WTC11 (cell line): ENCODE results near the gene WNT5B. TPM values are rescaled to one million over a fixed set of nuclear protein-coding genes. Genes with fewer than 3 reads are reported as not detected.
A peak's percentile ranks its signal among the peaks of the same experiment; 100 is the strongest.

Source experiments
- ATAC-seq: fragments of 200-7000 bp; cut with Tn5 transposase; 2 replicates; pipeline ENCODE4 v1.10.0; 2021; ENCODE audit warnings: mild to moderate bottlenecking, moderate library complexity
- CTCF ChIA-PET: fragments of 300-600 bp; sonication (Branson Sonifier 250); formaldehyde crosslinking; loops from one replicate; lab custom pipeline; 2021; ENCODE audit warnings: antibody characterized with exemption; lab: Charles Lee
- POLR2A ChIA-PET: fragments of 350-600 bp; sonication (Branson Sonifier 250); formaldehyde crosslinking; loops from one replicate; lab custom pipeline; 2021; ENCODE audit warnings: antibody characterized with exemption; lab: Charles Lee
- DNase-seq: peaks from one replicate; pipeline ENCODE4 v3.0.0; 2021; ENCODE audit warnings: low spot score
- H3K27ac Mint-ChIP-seq: 2 replicates; pipeline ENCODE4 v1.8.0; 2021; ENCODE audit warnings: mixed read lengths
- H3K27me3 Mint-ChIP-seq: 2 replicates; pipeline ENCODE4 v1.8.0; 2021; ENCODE audit warnings: low read depth, mild to moderate bottlenecking, moderate library complexity, mixed read lengths
- H3K36me3 Mint-ChIP-seq: 2 replicates; pipeline ENCODE4 v1.8.0; 2021; ENCODE audit warnings: mixed read lengths
- H3K4me1 Mint-ChIP-seq: 2 replicates; pipeline ENCODE4 v1.8.0; 2022; ENCODE audit warnings: mixed read lengths
- H3K4me3 Mint-ChIP-seq: 2 replicates; pipeline ENCODE4 v1.8.0; 2021; ENCODE audit warnings: mild to moderate bottlenecking, moderate library complexity, mixed read lengths
- H3K9me3 Mint-ChIP-seq: 2 replicates; pipeline ENCODE4 v1.8.0; 2021; ENCODE audit warnings: mixed read lengths
- CREM ChIP-seq: sonication (generic); formaldehyde crosslinking; IDR thresholded peaks from 2 replicates; pipeline ENCODE4 v1.8.1; 2022; ENCODE audit warnings: mild to moderate bottlenecking, missing genetic modification reagents, moderate library complexity
- EMX1 ChIP-seq: fragments of 250-450 bp; sonication (Bioruptor Pico); IDR thresholded peaks from 2 replicates; pipeline ENCODE4 v1.8.0; 2021; ENCODE audit warnings: mild to moderate bottlenecking
- ETV6 ChIP-seq: sonication (generic); formaldehyde crosslinking; IDR thresholded peaks from 2 replicates; pipeline ENCODE4 v1.8.1; 2022; ENCODE audit warnings: mild to moderate bottlenecking, missing genetic modification reagents
- FOXP1 ChIP-seq: sonication (generic); formaldehyde crosslinking; IDR thresholded peaks from 2 replicates; pipeline ENCODE4 v1.8.0; 2022; ENCODE audit warnings: missing genetic modification reagents, mild to moderate bottlenecking, moderate library complexity, borderline replicate concordance
- GTF2I ChIP-seq: fragments of 250-450 bp; sonication (Bioruptor Pico); conservative IDR thresholded peaks from 2 replicates; pipeline ENCODE4 v1.4.0; 2021; ENCODE audit warnings: mild to moderate bottlenecking
- HMGA2 ChIP-seq: fragments of 250-450 bp; sonication (Bioruptor Pico); IDR thresholded peaks from 2 replicates; pipeline ENCODE4 v1.4.0; 2021; ENCODE audit warnings: mild to moderate bottlenecking, moderate library complexity
- MXD4 ChIP-seq: fragments of 250-450 bp; sonication (Bioruptor Pico); IDR thresholded peaks from 2 replicates; pipeline ENCODE4 v1.8.0; 2021; ENCODE audit warnings: mild to moderate bottlenecking, moderate library complexity, borderline replicate concordance
- NR2C2 ChIP-seq: sonication (generic); formaldehyde crosslinking; IDR thresholded peaks from 2 replicates; pipeline ENCODE4 v1.8.0; 2022; ENCODE audit warnings: mild to moderate bottlenecking, missing genetic modification reagents
- SMAD3 ChIP-seq: sonication (generic); formaldehyde crosslinking; IDR thresholded peaks from 2 replicates; pipeline ENCODE4 v1.8.0; 2022; ENCODE audit warnings: missing genetic modification reagents, mild to moderate bottlenecking, borderline replicate concordance
- SP1 ChIP-seq: sonication (generic); formaldehyde crosslinking; conservative IDR thresholded peaks from 2 replicates; pipeline ENCODE4 v1.8.1; 2022; ENCODE audit warnings: missing genetic modification reagents
- ZNF121 ChIP-seq: sonication (generic); formaldehyde crosslinking; IDR thresholded peaks from 2 replicates; pipeline ENCODE4 v1.8.0; 2023; ENCODE audit warnings: missing genetic modification reagents
- ZNF232 ChIP-seq: sonication (generic); formaldehyde crosslinking; IDR thresholded peaks from 2 replicates; pipeline ENCODE4 v1.8.0; 2022; ENCODE audit warnings: mild to moderate bottlenecking, missing genetic modification reagents
- total RNA-seq: library from RNA; stranded (reverse); gene quantifications from 3 replicates; pipeline ENCODE4 v1.2.3, GENCODE V29; 2021
- TF ChIP-seq, protein P1 (sequence below): sonication (generic); formaldehyde crosslinking; IDR thresholded peaks from 2 replicates; pipeline ENCODE4 v1.8.1; 2023; ENCODE audit warnings: mild to moderate bottlenecking, missing genetic modification reagents, borderline replicate concordance
- TF ChIP-seq, protein P2 (sequence below): sonication (generic); formaldehyde crosslinking; IDR thresholded peaks from 2 replicates; pipeline ENCODE4 v1.8.0; 2023; ENCODE audit warnings: missing genetic modification reagents, mild to moderate bottlenecking, borderline replicate concordance
- TF ChIP-seq, protein P3 (sequence below): sonication (generic); formaldehyde crosslinking; IDR thresholded peaks from 2 replicates; pipeline ENCODE4 v1.8.0; 2023; ENCODE audit warnings: mild to moderate bottlenecking, missing genetic modification reagents
- TF ChIP-seq, protein P4 (sequence below): sonication (generic); formaldehyde crosslinking; IDR thresholded peaks from 2 replicates; pipeline ENCODE4 v1.8.1; 2022; ENCODE audit warnings: low read depth, missing genetic modification reagents, borderline replicate concordance
- TF ChIP-seq, protein P5 (sequence below): sonication (generic); formaldehyde crosslinking; IDR thresholded peaks from 2 replicates; pipeline ENCODE4 v1.8.1; 2022; ENCODE audit warnings: mild to moderate bottlenecking, missing genetic modification reagents, moderate library complexity, borderline replicate concordance
- TF ChIP-seq, protein P6 (sequence below): fragments of 250-450 bp; sonication (Bioruptor Pico); IDR thresholded peaks from 2 replicates; pipeline ENCODE4 v2.1.2; 2022; ENCODE audit warnings: mild to moderate bottlenecking, moderate library complexity
- TF ChIP-seq, protein P7 (sequence below): sonication (generic); formaldehyde crosslinking; conservative IDR thresholded peaks from 2 replicates; pipeline ENCODE4 v1.8.1; 2023; ENCODE audit warnings: mild to moderate bottlenecking, low read depth, missing genetic modification reagents, moderate library complexity

WNT5B gene
- total RNA-seq, 1 experiment from 2014 or later = 4.5 TPM

DNA sequence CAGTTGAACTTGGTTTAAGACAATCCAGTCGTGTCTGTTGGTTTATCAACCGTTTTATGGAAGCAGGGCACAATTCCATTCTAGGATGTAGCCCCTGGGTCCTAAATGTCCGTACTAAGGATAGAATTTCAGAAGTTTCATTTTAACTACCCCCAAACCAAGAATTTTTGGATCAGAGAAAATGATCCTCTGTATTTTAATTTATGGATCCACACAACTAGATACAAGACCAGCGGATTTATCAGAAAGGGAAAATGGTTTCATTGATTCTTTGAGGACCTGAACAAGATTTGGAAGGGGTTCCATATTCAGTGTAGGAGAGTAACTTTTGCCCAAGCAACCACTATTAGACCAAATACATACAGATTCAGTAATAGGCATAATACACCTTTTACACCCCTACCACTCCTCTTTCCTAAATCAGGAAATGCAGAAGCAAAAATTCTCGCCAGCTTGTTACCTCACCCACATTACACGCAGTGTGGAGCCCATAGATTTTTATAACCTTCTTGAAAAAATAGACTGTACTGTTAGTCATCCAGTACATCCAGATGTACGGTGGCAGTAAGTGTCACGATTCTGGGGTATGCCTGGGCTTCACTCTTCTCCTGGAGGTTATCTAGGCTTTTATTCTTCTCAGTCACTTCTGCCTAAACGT is 33.2 kb upstream of the WNT5B start:
- ATAC-seq (no peak), DNase-seq (no peak)
- Mint-ChIP-seq H3K27me3 (peaks cover 44% of the 10 kb centered on the region), H3K36me3 (no peaks in the 10 kb centered on the region), H3K4me3 (peak overlapping the region; percentile 86), H3K27ac (no peak overlapping the region), H3K4me1 (peaks cover 37% of the 10 kb centered on the region), H3K9me3 (no peaks in the 10 kb centered on the region)
- POLR2A ChIA-PET = interaction anchor here (0.5 kb wide), 1 partner anchor 8 kb away, joined by 3 read pairs; no protein-coding TSS in a partner anchor
- CTCF ChIA-PET = interaction anchor here (1.2 kb wide), 1 partner anchor 478 kb away, joined by 4 read pairs; no protein-coding TSS in a partner anchor
- TF ChIP-seq, protein P1, sequence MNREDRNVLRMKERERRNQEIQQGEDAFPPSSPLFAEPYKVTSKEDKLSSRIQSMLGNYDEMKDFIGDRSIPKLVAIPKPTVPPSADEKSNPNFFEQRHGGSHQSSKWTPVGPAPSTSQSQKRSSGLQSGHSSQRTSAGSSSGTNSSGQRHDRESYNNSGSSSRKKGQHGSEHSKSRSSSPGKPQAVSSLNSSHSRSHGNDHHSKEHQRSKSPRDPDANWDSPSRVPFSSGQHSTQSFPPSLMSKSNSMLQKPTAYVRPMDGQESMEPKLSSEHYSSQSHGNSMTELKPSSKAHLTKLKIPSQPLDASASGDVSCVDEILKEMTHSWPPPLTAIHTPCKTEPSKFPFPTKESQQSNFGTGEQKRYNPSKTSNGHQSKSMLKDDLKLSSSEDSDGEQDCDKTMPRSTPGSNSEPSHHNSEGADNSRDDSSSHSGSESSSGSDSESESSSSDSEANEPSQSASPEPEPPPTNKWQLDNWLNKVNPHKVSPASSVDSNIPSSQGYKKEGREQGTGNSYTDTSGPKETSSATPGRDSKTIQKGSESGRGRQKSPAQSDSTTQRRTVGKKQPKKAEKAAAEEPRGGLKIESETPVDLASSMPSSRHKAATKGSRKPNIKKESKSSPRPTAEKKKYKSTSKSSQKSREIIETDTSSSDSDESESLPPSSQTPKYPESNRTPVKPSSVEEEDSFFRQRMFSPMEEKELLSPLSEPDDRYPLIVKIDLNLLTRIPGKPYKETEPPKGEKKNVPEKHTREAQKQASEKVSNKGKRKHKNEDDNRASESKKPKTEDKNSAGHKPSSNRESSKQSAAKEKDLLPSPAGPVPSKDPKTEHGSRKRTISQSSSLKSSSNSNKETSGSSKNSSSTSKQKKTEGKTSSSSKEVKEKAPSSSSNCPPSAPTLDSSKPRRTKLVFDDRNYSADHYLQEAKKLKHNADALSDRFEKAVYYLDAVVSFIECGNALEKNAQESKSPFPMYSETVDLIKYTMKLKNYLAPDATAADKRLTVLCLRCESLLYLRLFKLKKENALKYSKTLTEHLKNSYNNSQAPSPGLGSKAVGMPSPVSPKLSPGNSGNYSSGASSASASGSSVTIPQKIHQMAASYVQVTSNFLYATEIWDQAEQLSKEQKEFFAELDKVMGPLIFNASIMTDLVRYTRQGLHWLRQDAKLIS (CRISPR knock-in tag) = no peak
- TF ChIP-seq SP1 (CRISPR knock-in tag) = no peak
- TF ChIP-seq, protein P2, sequence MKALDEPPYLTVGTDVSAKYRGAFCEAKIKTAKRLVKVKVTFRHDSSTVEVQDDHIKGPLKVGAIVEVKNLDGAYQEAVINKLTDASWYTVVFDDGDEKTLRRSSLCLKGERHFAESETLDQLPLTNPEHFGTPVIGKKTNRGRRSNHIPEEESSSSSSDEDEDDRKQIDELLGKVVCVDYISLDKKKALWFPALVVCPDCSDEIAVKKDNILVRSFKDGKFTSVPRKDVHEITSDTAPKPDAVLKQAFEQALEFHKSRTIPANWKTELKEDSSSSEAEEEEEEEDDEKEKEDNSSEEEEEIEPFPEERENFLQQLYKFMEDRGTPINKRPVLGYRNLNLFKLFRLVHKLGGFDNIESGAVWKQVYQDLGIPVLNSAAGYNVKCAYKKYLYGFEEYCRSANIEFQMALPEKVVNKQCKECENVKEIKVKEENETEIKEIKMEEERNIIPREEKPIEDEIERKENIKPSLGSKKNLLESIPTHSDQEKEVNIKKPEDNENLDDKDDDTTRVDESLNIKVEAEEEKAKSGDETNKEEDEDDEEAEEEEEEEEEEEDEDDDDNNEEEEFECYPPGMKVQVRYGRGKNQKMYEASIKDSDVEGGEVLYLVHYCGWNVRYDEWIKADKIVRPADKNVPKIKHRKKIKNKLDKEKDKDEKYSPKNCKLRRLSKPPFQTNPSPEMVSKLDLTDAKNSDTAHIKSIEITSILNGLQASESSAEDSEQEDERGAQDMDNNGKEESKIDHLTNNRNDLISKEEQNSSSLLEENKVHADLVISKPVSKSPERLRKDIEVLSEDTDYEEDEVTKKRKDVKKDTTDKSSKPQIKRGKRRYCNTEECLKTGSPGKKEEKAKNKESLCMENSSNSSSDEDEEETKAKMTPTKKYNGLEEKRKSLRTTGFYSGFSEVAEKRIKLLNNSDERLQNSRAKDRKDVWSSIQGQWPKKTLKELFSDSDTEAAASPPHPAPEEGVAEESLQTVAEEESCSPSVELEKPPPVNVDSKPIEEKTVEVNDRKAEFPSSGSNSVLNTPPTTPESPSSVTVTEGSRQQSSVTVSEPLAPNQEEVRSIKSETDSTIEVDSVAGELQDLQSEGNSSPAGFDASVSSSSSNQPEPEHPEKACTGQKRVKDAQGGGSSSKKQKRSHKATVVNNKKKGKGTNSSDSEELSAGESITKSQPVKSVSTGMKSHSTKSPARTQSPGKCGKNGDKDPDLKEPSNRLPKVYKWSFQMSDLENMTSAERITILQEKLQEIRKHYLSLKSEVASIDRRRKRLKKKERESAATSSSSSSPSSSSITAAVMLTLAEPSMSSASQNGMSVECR (CRISPR knock-in tag) = no peak
- no peak for TF ChIP-seq FOXP1
- no peak for TF ChIP-seq HMGA2
- TF ChIP-seq, protein P3, sequence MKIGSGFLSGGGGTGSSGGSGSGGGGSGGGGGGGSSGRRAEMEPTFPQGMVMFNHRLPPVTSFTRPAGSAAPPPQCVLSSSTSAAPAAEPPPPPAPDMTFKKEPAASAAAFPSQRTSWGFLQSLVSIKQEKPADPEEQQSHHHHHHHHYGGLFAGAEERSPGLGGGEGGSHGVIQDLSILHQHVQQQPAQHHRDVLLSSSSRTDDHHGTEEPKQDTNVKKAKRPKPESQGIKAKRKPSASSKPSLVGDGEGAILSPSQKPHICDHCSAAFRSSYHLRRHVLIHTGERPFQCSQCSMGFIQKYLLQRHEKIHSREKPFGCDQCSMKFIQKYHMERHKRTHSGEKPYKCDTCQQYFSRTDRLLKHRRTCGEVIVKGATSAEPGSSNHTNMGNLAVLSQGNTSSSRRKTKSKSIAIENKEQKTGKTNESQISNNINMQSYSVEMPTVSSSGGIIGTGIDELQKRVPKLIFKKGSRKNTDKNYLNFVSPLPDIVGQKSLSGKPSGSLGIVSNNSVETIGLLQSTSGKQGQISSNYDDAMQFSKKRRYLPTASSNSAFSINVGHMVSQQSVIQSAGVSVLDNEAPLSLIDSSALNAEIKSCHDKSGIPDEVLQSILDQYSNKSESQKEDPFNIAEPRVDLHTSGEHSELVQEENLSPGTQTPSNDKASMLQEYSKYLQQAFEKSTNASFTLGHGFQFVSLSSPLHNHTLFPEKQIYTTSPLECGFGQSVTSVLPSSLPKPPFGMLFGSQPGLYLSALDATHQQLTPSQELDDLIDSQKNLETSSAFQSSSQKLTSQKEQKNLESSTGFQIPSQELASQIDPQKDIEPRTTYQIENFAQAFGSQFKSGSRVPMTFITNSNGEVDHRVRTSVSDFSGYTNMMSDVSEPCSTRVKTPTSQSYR (CRISPR knock-in tag) = no peak
- no peak for TF ChIP-seq ZNF121 (CRISPR knock-in tag)
- TF ChIP-seq, protein P4, sequence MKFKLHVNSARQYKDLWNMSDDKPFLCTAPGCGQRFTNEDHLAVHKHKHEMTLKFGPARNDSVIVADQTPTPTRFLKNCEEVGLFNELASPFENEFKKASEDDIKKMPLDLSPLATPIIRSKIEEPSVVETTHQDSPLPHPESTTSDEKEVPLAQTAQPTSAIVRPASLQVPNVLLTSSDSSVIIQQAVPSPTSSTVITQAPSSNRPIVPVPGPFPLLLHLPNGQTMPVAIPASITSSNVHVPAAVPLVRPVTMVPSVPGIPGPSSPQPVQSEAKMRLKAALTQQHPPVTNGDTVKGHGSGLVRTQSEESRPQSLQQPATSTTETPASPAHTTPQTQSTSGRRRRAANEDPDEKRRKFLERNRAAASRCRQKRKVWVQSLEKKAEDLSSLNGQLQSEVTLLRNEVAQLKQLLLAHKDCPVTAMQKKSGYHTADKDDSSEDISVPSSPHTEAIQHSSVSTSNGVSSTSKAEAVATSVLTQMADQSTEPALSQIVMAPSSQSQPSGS (CRISPR knock-in tag) = no peak
- TF ChIP-seq SMAD3 (CRISPR knock-in tag) = no peak
- TF ChIP-seq, protein P5, sequence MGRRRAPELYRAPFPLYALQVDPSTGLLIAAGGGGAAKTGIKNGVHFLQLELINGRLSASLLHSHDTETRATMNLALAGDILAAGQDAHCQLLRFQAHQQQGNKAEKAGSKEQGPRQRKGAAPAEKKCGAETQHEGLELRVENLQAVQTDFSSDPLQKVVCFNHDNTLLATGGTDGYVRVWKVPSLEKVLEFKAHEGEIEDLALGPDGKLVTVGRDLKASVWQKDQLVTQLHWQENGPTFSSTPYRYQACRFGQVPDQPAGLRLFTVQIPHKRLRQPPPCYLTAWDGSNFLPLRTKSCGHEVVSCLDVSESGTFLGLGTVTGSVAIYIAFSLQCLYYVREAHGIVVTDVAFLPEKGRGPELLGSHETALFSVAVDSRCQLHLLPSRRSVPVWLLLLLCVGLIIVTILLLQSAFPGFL (CRISPR knock-in tag) = no peak
- TF ChIP-seq, protein P6, sequence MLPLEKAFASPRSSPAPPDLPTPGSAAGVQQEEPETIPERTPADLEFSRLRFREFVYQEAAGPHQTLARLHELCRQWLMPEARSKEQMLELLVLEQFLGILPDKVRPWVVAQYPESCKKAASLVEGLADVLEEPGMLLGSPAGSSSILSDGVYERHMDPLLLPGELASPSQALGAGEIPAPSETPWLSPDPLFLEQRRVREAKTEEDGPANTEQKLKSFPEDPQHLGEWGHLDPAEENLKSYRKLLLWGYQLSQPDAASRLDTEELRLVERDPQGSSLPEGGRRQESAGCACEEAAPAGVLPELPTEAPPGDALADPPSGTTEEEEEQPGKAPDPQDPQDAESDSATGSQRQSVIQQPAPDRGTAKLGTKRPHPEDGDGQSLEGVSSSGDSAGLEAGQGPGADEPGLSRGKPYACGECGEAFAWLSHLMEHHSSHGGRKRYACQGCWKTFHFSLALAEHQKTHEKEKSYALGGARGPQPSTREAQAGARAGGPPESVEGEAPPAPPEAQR (CRISPR knock-in tag) = no peak
- no peak for TF ChIP-seq MXD4 (CRISPR knock-in tag)
- no peak for TF ChIP-seq CREM
- TF ChIP-seq ETV6 (CRISPR knock-in tag) = no peak
- TF ChIP-seq GTF2I (CRISPR knock-in tag) = no peak
- no peak for TF ChIP-seq ZNF232 (CRISPR knock-in tag)
- no peak for TF ChIP-seq NR2C2 (CRISPR knock-in tag)
- TF ChIP-seq, protein P7, sequence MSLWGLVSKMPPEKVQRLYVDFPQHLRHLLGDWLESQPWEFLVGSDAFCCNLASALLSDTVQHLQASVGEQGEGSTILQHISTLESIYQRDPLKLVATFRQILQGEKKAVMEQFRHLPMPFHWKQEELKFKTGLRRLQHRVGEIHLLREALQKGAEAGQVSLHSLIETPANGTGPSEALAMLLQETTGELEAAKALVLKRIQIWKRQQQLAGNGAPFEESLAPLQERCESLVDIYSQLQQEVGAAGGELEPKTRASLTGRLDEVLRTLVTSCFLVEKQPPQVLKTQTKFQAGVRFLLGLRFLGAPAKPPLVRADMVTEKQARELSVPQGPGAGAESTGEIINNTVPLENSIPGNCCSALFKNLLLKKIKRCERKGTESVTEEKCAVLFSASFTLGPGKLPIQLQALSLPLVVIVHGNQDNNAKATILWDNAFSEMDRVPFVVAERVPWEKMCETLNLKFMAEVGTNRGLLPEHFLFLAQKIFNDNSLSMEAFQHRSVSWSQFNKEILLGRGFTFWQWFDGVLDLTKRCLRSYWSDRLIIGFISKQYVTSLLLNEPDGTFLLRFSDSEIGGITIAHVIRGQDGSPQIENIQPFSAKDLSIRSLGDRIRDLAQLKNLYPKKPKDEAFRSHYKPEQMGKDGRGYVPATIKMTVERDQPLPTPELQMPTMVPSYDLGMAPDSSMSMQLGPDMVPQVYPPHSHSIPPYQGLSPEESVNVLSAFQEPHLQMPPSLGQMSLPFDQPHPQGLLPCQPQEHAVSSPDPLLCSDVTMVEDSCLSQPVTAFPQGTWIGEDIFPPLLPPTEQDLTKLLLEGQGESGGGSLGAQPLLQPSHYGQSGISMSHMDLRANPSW (CRISPR knock-in tag) = no peak
- no peak for TF ChIP-seq EMX1 (CRISPR knock-in tag)
